ENCODE measurements around the gene TMEM132D. TPM values are rescaled to one million over a fixed set of nuclear protein-coding genes. Genes with fewer than 3 reads are reported as not detected.
"Not testable (repeated sequence)": the region's sequence is repeated elsewhere in the genome, so short reads cannot be mapped to it uniquely, and the experiment has no call there.

Gene TMEM132D
- total RNA-seq, 1 donor from 2014 or later, result 3.6 TPM

DNA sequence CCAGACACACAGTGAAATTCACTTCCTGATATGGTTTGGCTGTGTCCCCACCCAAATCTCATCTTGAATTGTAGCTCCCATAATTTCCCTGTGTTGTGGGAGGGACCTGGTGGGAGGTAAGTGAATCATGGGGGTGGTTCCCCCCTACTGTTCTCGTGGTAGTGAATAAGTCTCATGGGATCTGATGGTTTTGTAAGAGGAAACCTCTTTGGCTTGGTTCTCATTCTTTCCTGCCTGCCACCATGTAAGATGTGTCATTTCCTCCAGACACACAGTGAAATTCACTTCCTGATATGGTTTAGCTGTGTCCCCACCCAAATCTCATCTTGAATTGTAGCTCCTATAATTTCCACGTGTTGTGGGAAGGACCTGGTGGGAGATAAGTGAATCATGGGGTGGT lies 354.8 kb downstream of the TMEM132D start:
- DNase-seq (ENCODE audit: extremely low read depth, low read depth, low spot score), result not testable (repeated sequence)

DNA sequence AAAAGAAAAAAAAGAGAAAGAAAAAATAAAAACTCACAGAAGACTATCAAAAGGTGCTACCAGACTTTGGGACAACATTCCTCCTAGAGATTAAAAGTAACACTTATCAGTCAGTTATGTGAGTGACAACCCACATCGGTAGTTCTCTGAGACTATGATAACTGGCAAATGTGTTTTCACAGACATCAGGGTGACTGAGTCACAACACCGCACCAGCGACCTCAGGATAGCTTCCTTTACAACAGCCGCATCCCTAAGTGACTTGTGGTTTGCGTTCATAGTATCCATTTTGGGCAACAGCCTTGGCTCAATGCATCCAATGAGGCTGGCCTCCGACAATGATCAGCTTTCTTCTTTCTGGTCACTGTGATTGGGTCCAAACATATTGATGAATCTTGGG lies 359.1 kb downstream of the TMEM132D start:
- no peak for DNase-seq (ENCODE audit: extremely low read depth, low read depth, low spot score)

DNA sequence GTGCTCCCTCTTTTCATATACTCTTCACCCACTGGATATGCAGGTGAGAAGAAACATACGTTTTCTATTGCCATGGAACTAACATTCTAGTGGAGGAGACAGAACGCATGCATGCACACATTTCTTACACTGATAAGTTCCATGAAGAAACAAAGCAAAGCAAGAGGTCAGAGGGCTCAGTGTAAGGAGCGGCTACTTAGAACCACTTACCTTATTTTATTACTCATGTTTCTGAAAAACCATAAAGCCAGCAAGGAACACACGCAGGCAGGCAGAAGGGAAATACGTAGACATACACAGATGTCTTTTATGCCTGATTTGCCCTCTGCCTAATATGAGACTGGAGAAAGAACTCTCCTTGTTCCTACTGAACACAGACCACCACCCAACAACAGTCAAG lies 362.9 kb downstream of the TMEM132D start:
- DNase-seq (ENCODE audit: extremely low read depth, low read depth, low spot score), result no peak

DNA sequence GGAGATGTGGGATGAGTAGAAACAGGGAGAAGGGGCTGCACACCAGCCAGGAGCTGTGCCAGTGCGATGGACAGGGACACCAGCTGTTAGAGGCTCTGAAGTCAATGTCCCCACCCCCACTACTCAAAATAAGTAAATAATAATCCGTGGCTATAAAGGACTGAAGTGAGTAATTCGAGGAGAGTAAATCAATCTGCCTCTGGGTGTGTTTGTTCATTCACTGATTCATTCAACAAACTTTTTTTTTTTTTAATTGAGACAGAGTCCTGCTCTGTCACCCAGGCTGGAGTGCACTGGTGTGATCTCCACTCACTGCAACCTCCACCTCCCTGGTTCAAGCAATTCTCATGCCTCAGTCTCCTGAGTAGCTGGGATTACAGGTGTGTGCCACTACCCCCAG lies 363.6 kb downstream of the TMEM132D start:
- no peak for DNase-seq (ENCODE audit: extremely low read depth, low read depth, low spot score)

DNA sequence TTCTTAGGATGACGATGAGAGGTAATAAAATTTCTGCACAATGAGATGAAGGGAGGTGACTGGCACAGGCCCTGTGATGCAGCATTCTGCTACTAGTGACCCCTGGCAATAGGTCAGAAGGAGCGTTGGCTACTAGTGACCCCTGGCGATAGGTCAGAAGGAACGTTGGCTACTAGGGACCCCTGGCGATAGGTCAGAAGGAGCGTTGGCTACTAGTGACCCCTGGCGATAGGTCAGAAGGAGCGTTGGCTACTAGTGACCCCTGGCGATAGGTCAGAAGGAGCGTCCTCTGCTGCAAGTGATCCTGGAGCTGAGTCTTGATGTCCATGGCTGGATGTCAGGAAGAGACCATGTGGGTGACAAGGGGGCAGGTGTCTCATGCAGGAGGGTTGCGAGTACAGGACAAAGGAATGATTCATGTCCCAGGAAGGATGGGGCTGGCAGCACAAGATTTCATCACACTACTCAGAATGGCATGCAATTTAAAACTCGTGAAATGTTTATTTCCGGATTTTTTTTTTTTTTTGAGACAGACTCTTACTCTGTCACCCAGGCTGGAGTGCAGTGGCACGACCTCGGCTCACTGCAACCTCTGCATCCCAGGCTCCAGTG lies 365.0 kb downstream of the TMEM132D start:
- not testable (repeated sequence) for DNase-seq (ENCODE audit: extremely low read depth, low read depth, low spot score)

DNA sequence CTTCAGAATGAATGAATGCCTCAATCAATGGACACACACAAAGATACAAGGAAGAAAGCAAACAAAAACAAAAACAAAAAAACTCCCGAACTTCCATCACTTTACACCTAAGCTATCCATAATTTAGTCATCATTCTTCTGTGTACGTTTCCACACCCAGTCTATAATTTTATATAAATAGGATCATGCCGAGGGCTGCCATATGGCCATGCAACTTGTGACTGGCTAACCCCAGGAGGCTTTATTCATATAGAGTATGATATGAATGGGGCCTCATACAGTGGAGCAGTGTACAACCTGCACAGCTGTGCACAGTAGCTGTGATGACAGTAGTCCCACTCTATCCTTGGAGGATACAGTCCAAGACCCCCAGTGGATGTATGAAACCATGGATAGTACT lies 365.7 kb downstream of the TMEM132D start:
- DNase-seq (ENCODE audit: extremely low read depth, low read depth, low spot score), result no peak

DNA sequence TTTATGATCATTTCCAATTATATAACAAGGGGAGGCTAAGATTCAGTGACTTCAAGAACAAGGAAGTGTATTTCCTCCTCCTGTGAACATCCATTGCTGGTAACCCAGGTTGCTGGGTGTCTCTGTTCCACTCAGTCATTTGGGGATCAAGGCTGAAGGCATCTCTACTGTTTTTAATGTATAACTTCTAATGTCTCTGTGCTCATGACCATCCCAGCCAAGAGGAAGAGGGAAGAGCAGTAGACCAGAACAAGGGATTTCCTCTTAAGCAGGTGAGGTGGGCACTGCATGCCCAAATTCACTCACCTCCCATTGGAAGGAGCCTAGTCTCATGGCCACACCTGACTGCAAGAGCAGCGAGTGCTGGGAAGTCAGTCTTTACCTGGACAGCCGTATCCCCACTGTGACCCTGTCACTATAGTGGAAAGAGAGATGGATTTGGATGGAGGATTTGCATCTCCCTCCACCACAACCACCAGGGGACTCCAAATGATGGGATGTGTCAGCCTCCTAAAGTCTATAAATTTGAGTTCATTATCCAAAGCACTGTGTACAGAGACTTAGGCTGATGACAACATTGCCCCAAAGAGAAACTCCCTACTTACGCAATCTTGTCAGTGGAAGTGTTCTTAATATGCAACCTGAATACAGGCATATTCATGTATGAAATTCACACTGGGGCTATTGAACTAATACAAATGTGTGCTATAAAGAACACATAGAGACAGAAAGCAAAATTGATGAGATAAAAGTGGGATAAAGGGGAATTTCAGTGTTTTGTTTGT lies 368.7 kb downstream of the TMEM132D start:
- DNase-seq (ENCODE audit: extremely low read depth, low read depth, low spot score), result no peak

DNA sequence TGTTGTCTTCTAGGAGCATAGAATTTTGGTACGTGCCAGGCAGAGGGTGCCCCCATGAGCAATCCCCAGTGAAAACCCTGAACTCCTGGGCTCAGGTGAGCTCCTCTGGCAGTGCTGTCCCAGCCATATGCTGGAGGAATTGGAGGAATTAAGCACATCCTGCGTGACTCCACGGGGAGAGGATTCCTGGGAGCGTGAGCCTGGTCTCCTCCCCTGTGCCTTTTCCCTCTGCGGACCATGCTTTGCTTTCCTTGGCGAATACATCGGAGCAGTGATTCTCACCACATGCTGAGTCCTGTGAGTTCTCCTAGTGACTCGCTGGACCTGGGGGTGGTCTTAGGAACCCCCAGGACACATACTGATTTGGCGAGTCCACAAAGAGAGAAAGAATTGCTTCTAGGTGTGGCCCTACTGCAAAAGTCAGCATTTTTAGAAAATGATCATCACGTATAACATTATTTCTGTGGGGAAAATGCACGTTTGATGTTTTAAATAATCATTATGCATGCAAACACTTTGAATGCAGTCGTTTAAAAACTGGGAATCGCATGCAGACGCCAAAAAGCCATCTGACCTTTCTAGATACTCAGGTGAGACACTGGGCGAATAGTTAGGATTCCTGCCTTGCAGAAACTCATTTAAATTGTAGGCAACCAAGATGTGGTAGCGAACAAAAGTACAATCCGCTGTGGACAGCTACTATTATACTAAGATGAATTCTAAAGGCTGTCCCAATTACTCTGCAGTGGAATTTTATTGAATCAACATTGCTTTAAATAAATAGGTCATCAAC lies 370.9 kb downstream of the TMEM132D start:
- DNase-seq (ENCODE audit: extremely low read depth, low read depth, low spot score), result no peak

DNA sequence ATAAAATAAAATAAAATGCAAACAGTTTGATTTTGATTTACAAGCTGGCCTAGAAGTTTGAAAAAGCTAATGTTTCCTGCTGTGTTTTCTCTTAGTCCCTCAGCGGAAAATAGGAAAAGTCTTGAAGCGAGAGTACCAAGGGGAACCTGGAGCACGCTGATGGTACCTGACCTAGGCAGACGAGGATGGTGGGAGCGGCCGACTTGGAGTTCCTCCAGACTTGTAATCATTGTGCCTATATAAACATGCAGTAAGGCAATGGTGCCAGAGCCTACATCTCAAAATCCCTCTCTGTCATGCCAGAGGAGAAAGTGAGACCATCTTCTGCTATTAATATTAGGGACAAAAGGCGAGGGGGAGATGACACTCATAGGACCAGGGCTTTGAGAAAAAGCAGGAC lies 371.7 kb downstream of the TMEM132D start:
- DNase-seq (ENCODE audit: extremely low read depth, low read depth, low spot score), result no peak

DNA sequence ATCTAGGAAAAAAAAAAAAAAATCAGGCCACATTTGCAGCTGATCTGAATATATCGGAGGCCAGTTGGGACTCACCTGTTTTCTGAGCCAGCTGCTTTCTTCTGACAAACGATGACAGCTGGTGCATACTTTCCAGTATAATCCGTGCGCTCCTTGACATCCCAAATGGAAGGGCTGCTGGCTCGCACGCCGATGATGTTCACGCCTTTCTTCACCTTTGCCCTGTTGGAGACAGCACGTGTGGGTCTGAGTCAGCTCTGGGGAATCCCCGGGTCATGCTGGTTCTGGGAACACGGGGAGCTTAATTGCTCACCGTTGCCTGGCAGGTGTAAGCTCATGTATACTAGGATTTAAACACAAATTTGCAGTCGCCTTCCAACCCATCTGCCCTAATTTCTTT lies 372.8 kb downstream of the TMEM132D start:
- DNase-seq (ENCODE audit: extremely low read depth, low read depth, low spot score), result no peak

DNA sequence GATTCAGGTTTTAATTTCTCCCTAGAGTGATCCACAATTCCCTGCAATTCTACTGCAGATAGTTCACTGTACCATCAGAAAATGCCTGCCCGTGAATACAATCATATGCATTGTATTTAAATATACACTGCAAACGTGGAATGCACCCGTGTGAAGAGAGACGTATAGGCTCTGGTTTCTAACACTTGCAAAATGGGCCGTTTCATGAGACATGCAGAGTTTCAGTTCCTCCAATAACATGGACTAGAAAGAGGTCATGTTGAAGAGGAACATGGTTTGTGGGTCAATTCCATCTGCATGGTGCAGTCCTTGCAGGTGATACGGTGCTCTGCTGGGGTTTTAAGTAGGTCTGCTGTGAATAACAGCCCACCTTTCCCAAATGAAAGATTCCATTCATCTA lies 373.3 kb downstream of the TMEM132D start:
- DNase-seq (ENCODE audit: extremely low read depth, low read depth, low spot score), result no peak

DNA sequence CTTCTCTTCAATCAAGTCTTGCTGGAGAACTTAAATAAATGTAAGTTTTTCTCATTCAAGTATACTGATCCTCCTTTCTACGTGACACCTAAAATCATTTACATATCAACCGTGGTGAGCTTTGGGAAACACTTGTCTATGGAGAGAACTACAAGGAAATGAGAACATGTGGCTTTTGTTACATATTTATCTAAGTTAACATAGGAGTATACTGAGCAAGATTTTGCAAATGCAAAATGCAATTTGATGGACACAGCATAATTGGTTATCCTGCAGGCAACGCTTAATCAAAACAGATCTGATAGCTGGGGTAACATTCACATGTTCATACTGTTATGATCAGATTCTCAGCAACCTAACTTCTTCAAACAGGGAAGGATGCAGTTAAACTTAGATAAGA lies 376.3 kb downstream of the TMEM132D start:
- no peak for DNase-seq (ENCODE audit: extremely low read depth, low read depth, low spot score)

DNA sequence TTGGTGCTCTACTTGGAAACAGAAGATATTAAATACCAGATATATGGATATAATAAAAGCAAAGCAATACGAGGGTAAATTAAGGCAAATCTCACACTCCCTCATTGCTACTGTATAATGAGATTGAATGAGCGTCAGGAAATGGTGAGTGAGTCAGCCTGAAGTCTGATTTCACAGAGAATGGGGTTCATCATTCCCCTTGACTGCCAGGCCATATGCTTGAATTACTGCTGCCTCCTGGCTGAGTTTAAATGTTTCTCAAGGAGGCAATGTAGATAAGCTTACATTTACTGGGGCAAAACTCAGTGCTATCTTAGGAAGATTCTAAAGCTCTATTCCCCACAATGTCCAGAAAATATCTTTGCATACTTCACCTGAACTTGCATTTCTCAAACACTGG lies 380.2 kb downstream of the TMEM132D start:
- no peak for DNase-seq (ENCODE audit: extremely low read depth, low read depth, low spot score)

DNA sequence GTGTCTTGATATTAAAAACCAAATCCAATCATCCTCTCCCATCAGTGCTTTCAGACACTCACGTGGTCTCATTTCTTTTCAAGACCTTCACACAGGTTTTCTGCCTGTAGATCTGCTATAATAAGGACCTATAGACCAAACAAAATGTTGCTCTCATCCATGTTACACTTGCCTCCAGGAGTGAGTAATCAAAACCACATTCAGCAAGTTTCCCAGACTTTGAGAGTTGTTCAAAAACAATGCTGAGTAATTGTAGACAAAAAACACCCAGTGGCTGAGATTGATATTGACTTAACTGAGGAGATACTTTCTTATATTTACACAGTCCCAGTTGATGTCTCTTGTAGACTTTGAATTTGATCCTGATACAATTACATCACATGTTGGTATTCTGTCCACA lies 383.1 kb downstream of the TMEM132D start:
- no peak for DNase-seq (ENCODE audit: extremely low read depth, low read depth, low spot score)

DNA sequence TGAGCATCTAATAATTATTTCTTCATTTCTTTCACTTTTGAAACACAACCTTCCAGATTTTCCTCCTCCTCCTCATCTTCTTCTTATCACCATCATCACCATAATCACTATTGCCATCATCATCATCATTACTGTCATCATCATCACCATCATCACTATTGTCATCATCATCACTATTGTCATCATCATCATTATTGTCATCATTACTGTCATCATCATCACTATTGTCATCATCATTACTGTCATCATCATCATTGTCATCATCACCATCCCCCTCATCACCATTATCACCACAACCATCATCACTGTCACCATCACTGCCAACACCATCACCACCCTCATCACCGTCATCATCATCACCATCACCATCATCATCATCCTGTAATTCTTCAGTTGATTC lies 400.0 kb downstream of the TMEM132D start:
- no peak for DNase-seq (ENCODE audit: extremely low read depth, low read depth, low spot score)

DNA sequence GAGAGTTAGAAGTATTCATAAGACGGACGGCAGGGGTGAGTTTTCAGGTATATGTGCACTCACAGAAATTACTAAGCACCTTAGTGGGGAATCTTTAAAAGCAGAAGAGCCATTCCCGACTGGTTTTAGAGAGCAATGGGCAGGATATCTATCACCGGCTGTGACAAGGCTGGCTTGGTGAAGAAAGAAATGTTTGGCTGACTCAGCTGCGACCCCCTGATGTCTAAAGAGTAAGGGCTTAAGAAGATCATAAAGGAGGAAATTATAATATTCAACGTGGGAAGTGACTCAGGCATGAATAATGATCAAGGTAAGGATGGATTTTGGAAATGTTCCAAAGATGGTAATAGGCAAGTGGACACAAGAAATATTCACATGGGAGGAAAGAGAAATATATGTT lies 407.6 kb downstream of the TMEM132D start:
- no peak for DNase-seq (ENCODE audit: extremely low read depth, low read depth, low spot score)

DNA sequence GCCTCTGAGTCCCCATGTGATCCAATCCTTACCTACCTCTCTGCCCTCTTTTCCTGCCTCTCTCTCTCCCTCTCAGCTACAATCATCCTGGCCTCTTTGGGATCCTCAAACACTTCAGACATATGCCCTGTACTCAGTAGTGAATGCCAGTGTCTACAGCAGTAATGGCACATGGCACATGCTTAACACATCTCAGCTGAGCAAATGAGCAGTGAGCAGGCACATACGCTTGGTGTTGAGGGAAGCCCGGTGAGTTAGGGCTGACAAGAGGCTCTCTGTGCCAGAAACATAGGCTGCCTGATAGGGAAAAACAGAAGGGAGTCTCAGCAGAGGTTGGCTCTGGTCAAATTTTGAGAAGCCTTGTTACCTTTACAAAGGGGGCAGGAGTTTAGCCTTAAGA lies 409.1 kb downstream of the TMEM132D start:
- no peak for DNase-seq (ENCODE audit: extremely low read depth, low read depth, low spot score)

DNA sequence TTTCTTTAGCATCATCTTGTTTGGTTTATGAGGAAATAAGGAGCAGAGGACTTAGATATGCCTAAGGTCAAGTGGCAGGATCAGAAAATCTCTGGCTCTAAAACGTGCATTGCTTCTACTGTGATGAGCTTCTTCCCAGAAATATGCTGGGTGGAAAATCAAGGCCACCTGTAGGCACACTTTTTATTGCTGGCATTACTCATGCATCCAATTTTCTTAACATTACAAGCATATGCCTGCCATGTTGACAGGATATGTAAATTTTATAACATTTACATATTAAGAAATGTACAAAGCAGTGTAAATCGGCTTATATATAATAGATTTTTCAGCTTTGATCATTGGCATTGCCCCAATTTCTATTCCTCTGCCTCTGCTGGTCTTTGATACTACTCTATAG lies 409.6 kb downstream of the TMEM132D start:
- no peak for DNase-seq (ENCODE audit: extremely low read depth, low read depth, low spot score)

DNA sequence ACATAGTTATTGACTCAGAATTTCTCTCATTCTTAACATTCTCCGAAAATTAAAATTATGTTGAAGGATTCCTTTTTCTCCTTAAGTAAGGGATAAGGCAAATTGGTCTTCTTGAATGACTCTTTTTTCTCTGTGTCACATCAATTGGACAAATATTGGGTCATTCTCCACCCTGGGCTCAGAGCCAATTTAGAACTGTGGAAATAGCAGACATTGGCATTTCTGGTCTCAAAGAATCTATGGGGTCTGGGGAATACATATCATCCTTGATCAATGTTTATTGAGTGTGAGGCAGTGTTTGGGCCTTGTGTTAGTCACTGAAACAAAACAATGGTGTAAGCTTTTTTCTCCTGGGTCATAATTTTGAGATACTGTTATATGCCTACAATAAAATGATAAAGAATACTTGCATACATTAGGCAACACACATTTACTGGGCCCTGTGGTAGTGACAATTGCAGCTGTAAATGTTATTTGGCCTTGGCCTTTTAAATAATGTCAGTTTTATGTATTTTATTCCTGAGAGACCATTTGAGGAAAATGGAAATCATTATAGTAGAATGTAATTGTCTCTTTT lies 414.6 kb downstream of the TMEM132D start:
- no peak for DNase-seq (ENCODE audit: extremely low read depth, low read depth, low spot score)

DNA sequence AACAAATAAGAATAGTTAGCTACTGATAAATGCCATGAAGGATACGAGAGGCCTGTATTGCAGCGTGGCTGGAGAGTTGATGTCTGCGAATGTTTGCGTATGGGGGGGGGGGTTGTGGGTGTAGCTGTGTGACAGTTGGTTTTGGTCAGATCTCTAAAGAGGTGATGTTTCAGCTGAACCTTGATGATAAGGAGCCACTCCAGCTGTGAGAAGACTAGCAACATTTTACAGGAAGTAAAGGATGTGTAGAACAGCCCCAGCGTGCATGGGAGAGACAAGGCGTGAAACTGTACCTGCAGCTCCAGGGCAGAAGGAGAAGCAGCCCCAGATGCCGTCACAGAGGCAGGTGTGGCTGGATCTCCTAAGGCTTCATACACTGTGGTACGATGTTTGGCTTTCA lies 416.9 kb downstream of the TMEM132D start:
- DNase-seq (ENCODE audit: extremely low read depth, low read depth, low spot score), result no peak

DNA sequence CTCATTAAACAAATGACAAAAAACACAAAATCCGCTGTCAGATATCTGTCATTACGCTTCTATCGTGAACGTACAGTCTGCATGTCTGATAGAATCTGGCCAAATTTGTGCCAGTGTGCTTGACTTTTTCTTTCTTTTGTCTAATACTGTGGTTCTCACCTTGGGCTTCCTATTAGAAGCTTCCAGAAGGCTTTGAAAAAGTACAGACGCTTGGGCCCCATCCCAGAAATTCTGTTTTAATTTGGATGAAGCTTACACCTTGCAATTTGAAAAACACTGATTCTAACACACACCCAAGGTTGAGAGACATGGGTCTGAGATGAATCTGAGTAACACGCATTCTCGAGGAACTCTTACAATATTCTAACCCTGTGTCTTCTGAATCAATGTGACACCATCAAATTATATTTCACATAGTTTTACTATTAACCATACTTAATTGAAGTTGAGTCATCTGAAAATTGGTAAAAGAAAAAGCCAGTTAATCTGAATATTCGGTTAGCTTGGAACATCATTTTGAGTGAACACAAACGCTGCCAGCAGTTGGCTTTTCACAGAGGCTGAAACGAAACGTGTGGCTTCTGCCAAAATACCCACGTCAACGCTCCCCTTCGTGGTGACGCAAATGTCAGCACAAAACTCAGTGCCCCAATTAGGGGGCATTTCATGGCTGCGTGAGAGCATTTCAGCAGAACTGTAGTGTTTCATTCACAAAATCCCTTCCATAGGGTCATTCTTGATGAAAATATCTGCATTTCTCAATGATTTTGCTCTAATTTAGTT lies 420.5 kb downstream of the TMEM132D start:
- DNase-seq (ENCODE audit: extremely low read depth, low read depth, low spot score), result no peak
